ENCODE data around the gene HERPUD2.
"Not testable (repeated sequence)": the region's sequence is repeated elsewhere in the genome, so short reads cannot be mapped to it uniquely, and the experiment has no call there.

HERPUD2 gene

DNA sequence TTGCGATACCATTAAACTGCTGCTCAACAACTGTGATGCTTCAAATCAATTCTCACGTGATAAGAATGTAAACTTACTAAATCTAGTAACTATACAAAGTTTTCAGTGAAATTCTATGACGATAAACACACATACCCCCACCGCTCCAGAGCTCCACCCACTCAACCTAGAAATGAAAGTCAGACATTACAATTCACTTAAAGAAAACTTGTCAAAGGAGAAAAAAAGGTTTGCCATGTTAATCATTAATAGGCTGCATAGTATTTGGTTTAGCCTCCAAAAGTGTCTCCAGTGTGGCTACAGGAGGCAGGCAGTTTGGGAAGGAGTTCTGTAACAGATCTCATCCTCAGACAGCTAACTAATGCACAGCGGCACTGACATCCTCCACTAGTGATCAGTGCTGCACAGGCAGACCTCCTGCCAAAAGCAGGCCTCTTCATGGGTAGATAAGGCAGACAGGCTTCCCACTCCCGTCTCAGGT lies 3.1 kb downstream of the HERPUD2 start:
- Histone ChIP-seq H3K36me3 (replicated peaks; ENCODE audit: low read depth, low read length) (no peaks in the 10 kb centered on the region), H3K4me1 (ENCODE audit: low read length) (peaks cover 32% of the 10 kb centered on the region), H3K27me3 (ENCODE audit: low read depth, low read length) (no peaks in the 10 kb centered on the region), H4K20me1 (ENCODE audit: insufficient read depth, low read length) (peaks cover 8% of the 10 kb centered on the region; the same call in 1 of the 2 replicates), H3K9ac (ENCODE audit: low read length) (no peak overlapping the region), H3K4me2 (ENCODE audit: low read length) (peak overlapping the region; percentile 82), H2AFZ (ENCODE audit: low read depth, low read length) (no peak overlapping the region), H3K27ac (ENCODE audit: low read length) (no peak overlapping the region), H3K4me3 (ENCODE audit: low read length) (peak overlapping the region; percentile 69), H3K79me2 (ENCODE audit: low read length) (peaks cover 42% of the 10 kb centered on the region), H3K9me3 (ENCODE audit: insufficient read depth, low read length) (no peaks in the 10 kb centered on the region)
- TF ChIP-seq EZH2phosphoT487 (IDR thresholded peaks at IDR 0.05; ENCODE audit: low read depth) (no peak), CTCF (IDR thresholded peaks at IDR 0.05; ENCODE audit: low read depth, low read length) (no peak)

GRCh38 chr7:35691366-35691765 lies 3.6 kb downstream of the HERPUD2 start:
- H3K4me3 ChIP-seq (ENCODE audit: low read length), result peak overlapping the region; percentile 69

DNA sequence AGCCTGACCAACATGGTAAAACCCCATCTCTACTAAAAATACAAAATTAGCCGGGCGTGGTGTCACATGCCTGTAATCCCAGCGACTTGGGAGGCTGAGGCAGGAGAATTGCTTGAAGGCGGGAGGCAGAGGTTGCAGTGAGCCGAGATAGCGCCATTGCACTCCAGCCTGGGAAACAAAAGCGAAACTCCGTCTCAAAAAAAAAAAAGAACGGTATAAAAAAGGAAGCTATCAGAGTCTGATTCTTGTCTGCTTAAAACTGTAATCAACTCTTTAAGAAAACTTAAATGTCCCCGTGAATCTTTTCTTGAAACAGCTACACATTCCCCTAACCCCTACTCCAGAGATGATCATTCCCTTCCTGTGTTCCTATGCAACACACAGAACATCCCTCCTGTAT lies 4.3 kb downstream of the HERPUD2 start:
- H3K27me3 ChIP-seq (ENCODE audit: low read depth, low read length); H2AFZ ChIP-seq (ENCODE audit: low read depth, low read length); H4K20me1 ChIP-seq (ENCODE audit: insufficient read depth, low read length); H3K9me3 ChIP-seq (ENCODE audit: insufficient read depth, low read length); H3K27ac ChIP-seq (ENCODE audit: low read length); H3K36me3 ChIP-seq (replicated peaks; ENCODE audit: low read depth, low read length): not testable (repeated sequence)
- Histone ChIP-seq H3K4me1 (ENCODE audit: low read length) (peaks cover 26% of the 10 kb centered on the region), H3K9ac (ENCODE audit: low read length) (peak overlapping the region; percentile 36), H3K4me2 (ENCODE audit: low read length) (peak overlapping the region; percentile 82), H3K79me2 (ENCODE audit: low read length) (peaks cover 38% of the 10 kb centered on the region), H3K4me3 (ENCODE audit: low read length) (peak overlapping the region; percentile 69)

More at GRCh38 chr7:35691366-35691765, 3.6 kb downstream of the HERPUD2 start:
- H2AFZ ChIP-seq (ENCODE audit: low read depth, low read length), result no peak overlapping the region
- TF ChIP-seq EZH2phosphoT487 (IDR thresholded peaks at IDR 0.05; ENCODE audit: low read depth), result no peak
- no peak for TF ChIP-seq CTCF (IDR thresholded peaks at IDR 0.05; ENCODE audit: low read depth, low read length)
- H3K27me3 ChIP-seq (ENCODE audit: low read depth, low read length), result no peaks in the 10 kb centered on the region
- peak overlapping the region; percentile 82 for H3K4me2 ChIP-seq (ENCODE audit: low read length)
- H3K27ac ChIP-seq (ENCODE audit: low read length), result peak overlapping the region; percentile 10
- H3K9ac ChIP-seq (ENCODE audit: low read length), result no peak overlapping the region
- no peaks in the 10 kb centered on the region for H3K36me3 ChIP-seq (replicated peaks; ENCODE audit: low read depth, low read length)
- H3K9me3 ChIP-seq (ENCODE audit: insufficient read depth, low read length), result no peaks in the 10 kb centered on the region
- H4K20me1 ChIP-seq (ENCODE audit: insufficient read depth, low read length), result peaks cover 8% of the 10 kb centered on the region; the same call in 1 of the 2 replicates
- peaks cover 42% of the 10 kb centered on the region for H3K79me2 ChIP-seq (ENCODE audit: low read length)
- H3K4me1 ChIP-seq (ENCODE audit: low read length), result peaks cover 32% of the 10 kb centered on the region

DNA sequence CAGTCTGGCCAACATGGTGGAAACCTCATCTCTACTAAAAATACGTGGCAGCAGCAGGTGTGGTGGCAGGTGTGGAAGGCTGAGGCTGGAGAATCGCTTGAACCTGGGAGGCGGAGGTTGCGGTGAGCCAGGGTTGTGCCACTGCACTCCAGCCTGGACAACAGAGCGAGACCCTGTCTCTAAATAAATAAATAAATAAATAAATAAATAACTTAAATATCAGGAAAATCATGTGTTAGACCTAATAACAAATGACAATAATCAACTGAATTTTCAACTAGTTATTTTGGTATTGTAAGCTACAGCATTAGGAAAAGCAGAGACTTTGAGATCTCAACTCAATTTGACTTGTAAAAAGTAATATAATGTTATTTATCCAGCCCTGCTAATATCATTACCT lies 9.2 kb downstream of the HERPUD2 start:
- peaks cover 11% of the 10 kb centered on the region; the same call in 1 of the 2 replicates for H4K20me1 ChIP-seq (ENCODE audit: insufficient read depth, low read length)
- peaks cover 15% of the 10 kb centered on the region for H3K4me1 ChIP-seq (ENCODE audit: low read length)
- no peak overlapping the region for H3K4me2 ChIP-seq (ENCODE audit: low read length)
- no peak overlapping the region for H3K9ac ChIP-seq (ENCODE audit: low read length)
- no peak overlapping the region for H3K4me3 ChIP-seq (ENCODE audit: low read length)
- TF ChIP-seq EZH2phosphoT487 (IDR thresholded peaks at IDR 0.05; ENCODE audit: low read depth) (no peak), CTCF (IDR thresholded peaks at IDR 0.05; ENCODE audit: low read depth, low read length) (no peak)
- H3K79me2 ChIP-seq (ENCODE audit: low read length), result peaks cover 25% of the 10 kb centered on the region
- no peak overlapping the region for H3K27ac ChIP-seq (ENCODE audit: low read length)
- H3K27me3 ChIP-seq (ENCODE audit: low read depth, low read length), result no peaks in the 10 kb centered on the region
- peaks cover 3% of the 10 kb centered on the region for H3K36me3 ChIP-seq (replicated peaks; ENCODE audit: low read depth, low read length)
- H2AFZ ChIP-seq (ENCODE audit: low read depth, low read length), result no peak overlapping the region
- no peaks in the 10 kb centered on the region for H3K9me3 ChIP-seq (ENCODE audit: insufficient read depth, low read length)

Measured in OCI-LY3 (cell line).